HG03039 (cell line): ENCODE data around the gene SCO2.

Source experiments
- ATAC-seq: cut with Tn5 transposase; IDR thresholded peaks from one replicate; pipeline ENCODE4 v1.9.1; 2021; ENCODE audit warnings: mild to moderate bottlenecking, moderate library complexity; ENCODE audit not compliant: unreplicated experiment

The SCO2 gene

DNA sequence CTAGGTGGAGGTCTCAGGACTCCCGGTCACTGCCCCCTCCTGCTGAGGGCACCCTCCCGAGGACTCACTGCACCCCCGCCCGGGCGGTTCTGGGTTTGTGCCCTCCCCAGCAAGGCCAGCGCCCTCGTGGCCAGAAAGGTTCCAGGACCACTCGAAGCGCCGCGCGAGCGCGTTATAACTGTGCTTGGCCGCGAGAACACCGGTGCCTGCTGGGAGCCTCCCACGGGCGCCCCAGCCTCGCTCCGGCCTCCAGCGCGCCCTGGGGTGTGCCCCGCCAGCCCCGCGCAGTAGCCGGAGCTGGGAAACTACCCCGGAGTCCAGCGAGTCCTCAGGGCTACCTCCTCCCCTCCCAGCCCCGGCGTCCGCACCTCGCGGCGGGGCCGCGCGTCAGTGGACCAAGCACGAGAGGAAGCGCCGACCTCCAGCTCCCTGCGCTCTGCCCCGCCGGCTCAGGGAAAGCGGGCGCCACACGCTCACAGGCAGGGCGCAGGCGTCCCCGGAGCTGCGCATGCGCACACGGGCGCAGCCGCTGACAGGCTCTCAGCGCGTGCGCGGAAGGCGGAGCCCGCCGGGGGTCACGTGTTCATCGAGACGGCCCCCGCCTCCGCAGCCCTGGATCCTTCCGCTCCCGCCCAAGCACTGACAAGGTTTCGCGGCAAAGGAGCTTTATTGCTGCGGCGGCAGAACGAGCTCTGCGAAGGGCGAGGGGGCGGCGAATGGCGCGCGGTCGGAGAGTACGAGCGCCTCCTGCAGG, at the start of gene SCO2:
Gene SCO2, minus strand, starts transcription at position 495 of the 754 bp plus-strand sequence. CDS start 1,187 bp downstream, outside the sequence.
- ATAC-seq: peak; percentile 38

GRCh38 chr22:50574383-50574755, 49.0 kb upstream of the SCO2 start:
- ATAC-seq: no peak

DNA sequence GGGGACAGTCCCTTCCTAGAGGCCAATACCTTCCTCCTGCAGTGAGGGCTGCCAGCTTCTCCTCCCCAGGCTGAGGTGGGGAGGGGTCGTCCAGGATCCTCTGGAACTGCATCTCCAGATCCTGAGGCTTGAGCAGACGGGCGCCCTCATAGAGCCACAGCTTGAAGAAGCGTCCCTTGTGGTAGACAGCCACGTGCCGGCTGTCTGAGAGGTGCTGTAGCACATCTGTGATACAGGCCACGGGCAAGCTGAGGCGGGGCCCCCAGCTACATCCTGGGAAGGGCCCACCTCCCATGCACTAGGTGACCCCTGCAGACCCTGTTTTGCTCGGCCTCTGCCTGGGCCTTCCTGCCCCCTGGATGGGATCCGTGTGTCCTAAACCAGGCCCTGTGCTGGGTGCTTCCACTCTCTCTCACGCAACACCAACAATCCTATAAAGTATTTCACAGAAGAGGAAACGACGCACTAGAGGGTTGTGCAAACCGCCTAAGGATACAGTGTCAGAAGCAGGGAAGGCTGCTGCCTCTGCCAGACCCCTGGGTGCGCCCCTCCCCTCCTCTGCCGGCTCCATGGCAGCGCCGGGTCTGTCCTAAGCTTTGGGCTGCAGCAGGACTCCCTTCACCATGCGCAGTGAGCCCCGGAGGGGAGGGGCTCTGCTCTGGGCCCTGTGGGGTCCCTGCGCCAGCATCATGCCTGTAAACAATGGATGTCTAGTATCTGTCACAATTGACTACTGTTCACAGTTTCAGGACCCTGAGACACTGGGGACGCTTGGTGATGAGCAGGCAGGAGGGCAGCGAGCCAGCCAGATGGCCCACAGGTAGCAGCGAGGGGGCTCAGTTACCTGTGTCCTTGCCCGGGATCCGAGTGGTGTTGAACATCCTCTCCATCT, 48.3 kb upstream of the SCO2 start:
- ATAC-seq: no peak

DNA sequence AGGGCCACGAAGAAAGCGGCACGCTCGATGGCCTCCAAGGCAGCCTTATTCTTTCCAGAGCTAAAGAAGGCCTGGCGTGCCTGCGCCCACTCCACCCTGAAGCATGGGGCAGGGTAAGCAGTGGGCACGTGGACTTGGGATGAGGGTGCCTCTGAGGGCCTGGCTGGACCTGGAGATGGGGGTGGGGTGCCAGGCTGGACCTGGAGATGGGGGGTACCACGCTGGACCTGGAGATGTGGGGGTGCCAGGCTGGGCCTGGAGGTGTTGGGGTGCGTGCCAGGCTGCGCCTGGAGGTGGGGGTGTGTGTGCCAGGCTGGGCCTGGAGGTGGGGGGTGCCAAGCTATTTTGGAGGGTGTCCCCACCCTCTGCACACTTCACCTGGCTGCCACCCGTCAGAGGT, 47.6 kb upstream of the SCO2 start:
- no peak for ATAC-seq

GRCh38 chr22:50571264-50572175, 46.1 kb upstream of the SCO2 start:
- ATAC-seq: no peak

GRCh38 chr22:50570861-50571260, 45.5 kb upstream of the SCO2 start:
- ATAC-seq: no peak

- ATAC-seq: no peak
Measured at GRCh38 chr22:50569896-50570535, 44.6 kb upstream of the SCO2 start.

GRCh38 chr22:50569041-50569459, 43.7 kb upstream of the SCO2 start:
- ATAC-seq: no peak

- ATAC-seq: no peak
Measured at GRCh38 chr22:50568626-50569025, 43.2 kb upstream of the SCO2 start.

GRCh38 chr22:50567721-50568252, 42.4 kb upstream of the SCO2 start:
- ATAC-seq: no peak

DNA sequence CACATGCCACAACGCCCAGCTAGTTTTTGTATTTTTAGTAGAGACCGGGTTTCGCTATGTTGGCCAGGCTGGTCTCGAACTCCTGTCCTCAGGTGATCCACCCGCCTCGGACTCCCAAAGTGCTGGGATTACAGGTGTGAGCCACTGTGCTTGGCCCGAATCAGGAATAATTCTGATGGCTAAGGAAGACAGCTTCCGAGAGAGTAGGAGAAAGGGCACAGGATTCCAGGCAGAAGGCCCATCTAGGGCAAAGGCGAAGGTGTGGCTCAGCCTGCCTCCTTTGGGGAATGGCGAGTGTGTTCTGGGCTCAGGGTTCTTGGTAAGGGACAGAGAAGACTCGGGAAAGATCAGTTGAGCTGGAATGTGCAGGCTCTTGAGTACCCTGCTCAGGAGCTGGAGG, 38.9 kb upstream of the SCO2 start:
- no peak for ATAC-seq

DNA sequence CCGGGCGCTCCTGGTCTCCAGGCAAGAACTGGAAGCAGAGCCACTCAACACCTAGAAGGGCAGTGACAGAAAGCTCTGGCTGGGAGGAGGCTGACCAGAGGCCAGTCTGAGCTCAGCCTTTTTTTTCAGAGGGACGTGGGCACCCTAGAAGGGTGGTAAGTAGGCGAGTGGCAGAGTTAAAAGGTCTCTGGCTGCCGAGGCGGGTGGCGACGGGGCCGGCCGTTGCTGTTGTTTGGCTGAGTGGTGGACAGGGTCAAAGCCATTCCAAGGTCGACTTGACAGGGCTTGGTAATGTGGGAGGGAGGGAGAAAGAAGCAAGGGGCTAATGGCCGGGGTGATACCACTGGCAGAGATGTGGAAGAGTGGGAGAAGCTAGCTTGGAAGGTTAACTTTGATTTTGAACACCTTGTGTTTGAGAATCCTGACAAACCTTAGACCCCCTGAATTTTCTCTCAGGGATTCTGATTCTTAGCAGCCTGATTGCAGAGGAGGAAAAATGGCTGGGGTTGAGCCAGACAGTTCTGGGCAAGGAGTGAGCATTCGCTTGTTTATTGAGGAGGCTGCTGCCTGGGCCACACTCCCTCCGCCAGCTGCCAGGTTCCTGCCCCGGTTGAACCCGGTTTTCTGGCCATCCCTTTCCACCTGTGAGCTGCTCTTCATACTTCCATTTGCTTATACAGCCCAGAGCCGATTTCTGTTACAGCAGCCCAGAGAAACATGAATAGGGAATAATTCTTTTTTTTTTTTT, 38.2 kb upstream of the SCO2 start:
- ATAC-seq: peak; percentile 4

- ATAC-seq: peak; percentile 89
Measured at GRCh38 chr22:50562523-50563412, 37.4 kb upstream of the SCO2 start, which contains the start of gene SYCE3. TSS of gene SYCE3 (minus strand) at chr22:50562919. CDS start at chr22:50556405, 6,514 bp downstream.

DNA sequence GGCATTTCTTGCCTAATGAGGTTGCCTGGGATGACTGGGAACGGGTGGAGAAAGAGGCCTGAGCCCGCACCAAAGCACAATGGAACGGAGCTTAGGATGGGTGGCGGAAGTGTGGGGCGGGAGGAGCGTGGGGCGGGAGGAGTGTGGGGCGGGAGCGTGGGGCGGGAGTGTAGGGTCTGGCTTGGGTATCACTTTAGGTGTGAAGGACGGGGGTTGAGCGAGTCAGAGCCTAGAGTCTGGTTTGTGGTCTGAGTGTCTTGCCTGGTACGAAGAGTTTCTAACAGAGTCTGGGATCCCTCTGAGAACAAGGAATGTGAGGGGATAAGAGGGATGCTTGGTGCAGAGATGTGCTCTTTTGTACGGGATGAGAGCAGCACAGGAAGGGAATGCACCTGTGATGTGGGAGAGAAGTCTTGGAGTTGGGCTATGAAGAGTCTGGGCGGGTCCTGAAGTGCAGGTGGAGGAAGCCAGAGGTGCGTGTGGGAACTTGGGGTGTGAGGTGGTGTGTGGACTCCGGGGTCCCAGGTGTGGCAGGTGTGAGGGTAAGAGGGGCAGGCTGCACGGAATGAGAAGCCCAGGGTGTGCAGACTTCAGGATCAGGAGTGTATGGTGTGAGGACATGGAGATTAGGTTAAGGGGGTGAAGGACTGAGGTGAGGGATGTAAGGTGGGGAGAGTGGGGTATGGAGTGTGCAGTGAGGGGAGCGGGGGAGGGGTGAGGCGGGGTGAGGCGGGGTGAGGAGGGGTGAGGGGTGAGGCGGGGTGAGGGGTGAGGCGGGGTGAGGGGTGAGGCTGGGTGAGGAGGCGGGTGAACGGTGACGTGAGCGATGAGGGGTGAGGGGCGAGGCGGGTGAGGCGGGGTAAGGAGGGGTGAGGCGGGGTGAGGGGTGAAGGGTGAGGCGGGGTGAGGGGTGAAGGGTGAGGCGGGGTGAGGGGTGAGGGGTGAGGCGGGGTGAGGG, 36.3 kb upstream of the SCO2 start:
- ATAC-seq: no peak

DNA sequence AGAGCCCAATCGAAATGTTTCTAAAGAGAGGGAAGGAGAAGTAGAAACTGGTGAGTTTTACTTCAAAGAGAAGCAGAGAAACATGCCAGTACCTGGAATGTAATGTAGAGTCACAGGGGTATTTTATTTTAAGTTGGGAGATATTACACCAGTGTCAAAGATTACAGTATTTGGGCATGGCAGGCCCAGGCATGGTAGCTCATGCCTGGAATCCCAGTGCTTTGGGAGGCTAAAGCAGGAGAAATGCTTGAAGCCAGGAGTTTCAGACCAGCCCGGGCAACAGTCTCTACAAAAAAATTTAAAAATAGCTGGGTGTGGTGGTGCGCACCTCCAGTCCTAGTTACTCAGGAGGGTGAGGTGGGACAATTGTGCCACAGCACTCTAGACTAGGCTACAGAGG, 34.6 kb upstream of the SCO2 start:
- ATAC-seq: no peak

DNA sequence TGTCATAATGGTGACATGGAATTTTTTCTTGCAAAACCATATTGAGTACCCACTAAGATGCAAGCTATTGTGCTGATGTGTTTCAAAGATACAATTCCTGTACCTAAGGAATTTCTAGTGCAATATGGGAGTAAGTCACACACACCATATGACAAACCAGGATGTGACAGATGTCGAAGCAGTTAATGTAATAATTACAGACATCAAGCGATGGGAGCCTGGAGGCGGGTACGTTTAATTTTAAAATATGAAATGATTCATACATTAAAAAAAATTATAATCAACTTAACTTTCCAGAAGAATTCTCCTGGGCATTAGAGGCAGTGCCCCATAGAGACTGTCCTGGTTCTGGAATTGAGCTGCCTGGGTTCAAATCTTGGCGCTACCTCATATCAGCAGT, 31.3 kb upstream of the SCO2 start:
- no peak for ATAC-seq

GRCh38 chr22:50553310-50553709, 27.9 kb upstream of the SCO2 start:
- no peak for ATAC-seq
